ENCODE data around the gene MAPK12.

Gene MAPK12

DNA sequence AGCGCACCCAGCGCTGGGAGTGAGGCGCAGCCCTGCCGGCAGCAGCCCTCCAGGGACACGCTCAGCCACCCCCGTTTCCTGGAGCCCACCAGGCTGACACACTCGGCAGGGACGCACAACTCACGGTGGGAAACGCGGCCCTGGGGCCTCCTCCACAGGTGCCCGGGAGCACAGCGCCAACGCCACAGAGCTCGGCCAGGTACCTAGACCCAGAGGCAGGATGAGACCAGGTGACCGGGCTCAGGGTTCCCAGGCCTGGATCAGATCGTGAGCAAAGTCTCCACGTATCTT, 34.7 kb downstream of the MAPK12 start:
- FAIRE-seq: no peak

DNA sequence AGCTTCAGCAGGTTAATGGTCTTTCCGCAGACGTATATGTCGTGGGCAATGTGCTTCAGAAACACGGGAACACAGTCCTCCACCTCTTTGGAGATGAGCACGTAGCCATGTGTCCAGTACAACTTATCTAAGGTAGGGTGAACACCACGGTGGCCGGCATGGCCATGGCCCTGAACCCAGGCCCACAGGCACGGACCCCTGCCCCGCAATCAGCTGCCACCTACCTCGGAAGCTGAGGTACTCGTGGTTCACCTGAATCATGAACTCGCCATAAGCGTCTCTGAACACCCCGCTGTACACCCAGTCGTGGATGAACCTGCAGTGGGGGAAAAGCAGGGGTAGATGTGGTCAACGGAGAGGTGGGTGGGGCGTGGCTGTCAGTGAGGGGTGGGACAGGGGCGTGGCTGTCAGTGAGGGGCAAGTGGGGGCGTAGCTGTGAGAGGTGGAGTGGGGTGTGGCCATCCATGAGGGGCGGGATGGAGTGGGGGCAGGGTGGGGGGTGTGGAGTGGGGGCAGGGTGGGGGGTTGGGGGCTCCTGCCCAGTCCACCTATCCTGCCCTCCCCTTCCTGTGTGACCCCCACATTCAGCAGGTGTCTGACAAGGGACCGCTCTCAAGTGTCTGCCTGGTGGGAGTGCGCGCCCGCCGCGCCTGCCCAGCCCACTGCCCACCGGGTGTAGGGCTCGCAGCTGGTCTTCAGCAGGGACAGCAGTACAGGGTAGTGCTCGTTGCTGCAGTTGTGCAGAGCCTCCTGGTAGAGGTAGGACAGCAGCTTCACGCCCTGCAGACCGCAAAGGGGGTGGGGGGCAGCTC, 35.2 kb downstream of the MAPK12 start:
- FAIRE-seq: no peak

GRCh38 chr22:50225200-50225969, 36.1 kb downstream of the MAPK12 start:
- no peak for FAIRE-seq

DNA sequence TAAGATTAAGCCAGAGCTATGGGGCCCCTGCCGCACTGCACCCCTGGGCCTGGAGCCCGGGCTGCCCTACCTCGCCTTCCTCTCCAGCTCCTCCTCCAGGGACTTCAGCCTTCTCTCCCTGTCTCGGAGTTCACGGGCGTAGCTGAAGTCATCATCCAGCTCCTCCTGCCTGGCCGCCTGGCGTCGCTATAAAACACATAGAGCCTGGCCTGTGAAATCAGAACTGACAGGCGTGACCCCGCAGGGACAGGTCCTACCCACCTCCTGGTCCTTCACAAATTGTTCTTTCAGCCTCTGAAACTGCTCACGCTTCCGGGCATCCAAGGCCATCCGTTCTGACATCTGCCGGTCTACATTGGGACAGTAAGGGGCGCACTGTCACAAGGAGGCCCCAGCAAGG, 37.4 kb downstream of the MAPK12 start:
- no peak for FAIRE-seq

- FAIRE-seq: no peak
Observed at GRCh38 chr22:50222508-50222907, 39.0 kb downstream of the MAPK12 start.

DNA sequence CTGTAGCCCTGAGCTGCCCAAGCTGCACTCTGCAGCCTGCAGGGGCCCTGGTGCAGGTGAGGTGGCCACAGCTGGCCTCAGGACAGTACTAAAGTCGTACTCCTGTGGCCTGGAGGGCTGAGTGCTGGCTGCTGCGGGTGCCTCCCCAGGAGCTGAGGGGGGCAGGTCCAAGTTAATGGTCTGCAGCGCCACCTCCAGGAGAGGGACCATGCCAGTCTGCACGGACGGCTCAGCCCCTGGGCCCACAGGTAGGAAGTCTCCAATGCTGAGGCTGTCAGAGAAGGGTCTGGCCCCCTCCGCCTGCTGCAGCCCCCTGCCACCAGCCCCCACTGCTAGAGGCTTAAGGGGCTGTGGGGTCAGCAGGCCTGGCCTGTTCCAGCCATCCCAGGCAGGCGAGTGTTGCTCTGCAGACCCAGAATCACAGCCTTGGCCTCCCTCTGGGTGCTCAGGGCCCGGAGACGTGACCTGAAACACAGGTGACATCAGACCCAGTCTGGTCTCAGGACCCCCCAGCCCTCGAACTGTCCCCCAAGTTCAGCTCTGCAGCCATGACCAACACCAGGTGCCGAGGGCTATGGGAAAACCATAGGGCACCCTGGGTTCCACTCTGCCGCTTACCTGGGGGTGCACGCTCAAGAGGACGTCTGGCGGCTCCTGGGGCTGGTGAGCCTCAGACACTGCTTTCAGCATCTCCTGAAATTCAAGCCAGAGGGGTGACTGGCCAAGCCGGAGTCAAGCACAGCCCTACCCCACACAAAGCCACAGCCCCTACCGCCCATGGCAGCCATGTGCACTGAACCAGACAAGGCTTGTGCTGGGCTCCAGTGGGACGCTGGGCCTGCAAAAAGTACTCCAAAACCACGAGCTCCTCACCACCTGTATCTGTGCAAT, 39.8 kb downstream of the MAPK12 start:
- no peak for FAIRE-seq

- FAIRE-seq: no peak
Observed at GRCh38 chr22:50220603-50221409, 40.7 kb downstream of the MAPK12 start.

GRCh38 chr22:50219800-50220602, 41.5 kb downstream of the MAPK12 start:
- FAIRE-seq: no peak

- no peak for FAIRE-seq
Observed at GRCh38 chr22:50218996-50219727, 42.3 kb downstream of the MAPK12 start.

GRCh38 chr22:50218153-50218995, 43.1 kb downstream of the MAPK12 start:
- FAIRE-seq: no peak

- FAIRE-seq: no peak
Observed at GRCh38 chr22:50217543-50218152, 43.8 kb downstream of the MAPK12 start.

- no peak for FAIRE-seq
Observed at GRCh38 chr22:50216684-50217520, 44.6 kb downstream of the MAPK12 start.

- FAIRE-seq: no peak
Observed at GRCh38 chr22:50216055-50216683, 45.3 kb downstream of the MAPK12 start.

- no peak for FAIRE-seq
Observed at GRCh38 chr22:50215297-50216054, 46.0 kb downstream of the MAPK12 start.

GRCh38 chr22:50213263-50213662, 48.2 kb downstream of the MAPK12 start:
- no peak for FAIRE-seq

DNA sequence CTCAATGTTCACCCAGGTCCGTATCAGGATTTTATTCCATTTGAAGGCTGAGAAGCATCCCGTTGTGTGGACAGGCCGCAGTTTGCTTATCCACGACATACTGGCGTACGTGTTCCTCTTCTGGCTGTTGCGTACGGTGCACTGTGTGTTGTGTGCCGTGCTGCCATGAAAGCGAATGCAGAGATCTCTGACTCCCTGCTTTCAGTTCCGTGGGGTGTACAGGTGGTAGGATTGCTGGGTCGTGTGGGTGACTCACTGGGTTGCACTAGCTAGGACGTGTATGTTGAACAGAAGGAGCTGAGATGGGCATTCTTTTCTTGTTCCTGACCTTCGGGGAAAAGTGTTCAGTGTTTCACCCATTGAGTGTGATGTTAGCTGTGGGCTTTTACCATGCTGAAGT, 50.3 kb downstream of the MAPK12 start:
- no peak for FAIRE-seq

All from endometrium (tissue), 2 donors.